Fibroblast of skin of left quadriceps (primary cell): ENCODE data around the gene PTPN2.
A peak's percentile ranks its signal among the peaks of the same experiment; 100 is the strongest.

Source experiments
- DNase-seq, 2 experiments: peaks; one replicate each; pipeline ENCODE4 v3.0.0-alpha.2; 2013; ENCODE audit warnings: low read depth in 2 of 2

The PTPN2 gene

GRCh38 chr18:12857991-12858544 is 26.0 kb downstream of the PTPN2 start:
- DNase-seq: no peak

GRCh38 chr18:12857215-12857905 is 26.7 kb downstream of the PTPN2 start:
- no peak for DNase-seq

- DNase-seq: no peak
Observed at GRCh38 chr18:12855916-12856315, 28.1 kb downstream of the PTPN2 start.

GRCh38 chr18:12852566-12853315 is 31.3 kb downstream of the PTPN2 start:
- DNase-seq: no peak

DNA sequence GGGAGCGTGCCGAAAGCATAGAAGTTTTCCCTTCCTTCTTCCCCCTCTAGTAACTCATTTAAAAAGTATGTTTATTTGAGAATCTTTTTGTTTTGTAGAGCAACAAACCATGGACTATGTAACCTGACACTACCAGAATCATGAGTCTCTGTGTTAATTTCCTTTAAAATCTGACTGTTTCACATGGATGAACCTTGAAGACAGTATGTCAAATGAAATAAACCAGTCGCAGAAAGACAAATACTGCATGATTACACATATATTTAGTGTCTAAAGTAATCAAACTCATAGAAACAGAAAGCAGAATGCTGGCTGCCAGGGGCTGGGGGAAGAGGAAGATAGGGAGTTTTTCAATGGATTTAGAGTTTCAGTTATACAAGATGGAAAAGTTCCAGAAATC is 32.3 kb downstream of the PTPN2 start:
- no peak for DNase-seq

DNA sequence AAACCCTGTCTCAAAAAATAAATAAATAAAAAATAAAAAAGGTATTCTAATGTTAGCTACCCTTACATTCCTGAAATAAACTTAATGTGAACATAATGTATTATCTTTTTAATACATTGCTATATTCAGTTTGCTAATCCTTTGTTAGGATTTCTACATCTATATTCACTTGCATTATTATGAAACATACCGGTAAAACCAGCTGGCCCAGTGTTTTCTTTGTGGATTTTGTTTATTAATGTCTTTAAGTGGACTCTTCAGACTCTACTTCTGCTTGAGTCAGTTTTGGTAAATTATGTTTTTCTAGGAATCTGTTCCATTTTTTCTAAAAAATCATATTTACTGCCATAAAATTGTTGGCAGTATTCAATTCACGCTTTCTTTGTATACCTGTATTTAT is 34.5 kb downstream of the PTPN2 start:
- no peak for DNase-seq

DNA sequence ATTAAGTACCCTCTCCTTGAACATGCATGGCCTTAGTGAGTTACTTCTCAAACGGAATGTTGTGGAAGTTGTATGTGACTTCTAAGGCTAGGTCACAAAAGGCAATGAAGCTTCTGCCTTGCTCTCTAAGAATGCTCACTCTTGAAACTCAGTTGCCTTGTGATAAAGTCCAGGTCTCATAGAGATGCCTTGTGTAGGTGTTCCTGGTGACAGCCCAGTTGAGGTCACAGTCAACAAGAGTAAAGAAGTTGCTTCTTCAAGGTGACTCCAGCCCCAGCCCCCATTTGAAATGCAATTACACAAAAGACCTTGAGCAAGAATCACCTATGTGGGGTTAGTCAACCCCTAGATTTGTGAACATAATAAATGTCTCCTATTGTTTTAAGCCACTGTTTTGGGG is 35.6 kb downstream of the PTPN2 start:
- DNase-seq: no peak

DNA sequence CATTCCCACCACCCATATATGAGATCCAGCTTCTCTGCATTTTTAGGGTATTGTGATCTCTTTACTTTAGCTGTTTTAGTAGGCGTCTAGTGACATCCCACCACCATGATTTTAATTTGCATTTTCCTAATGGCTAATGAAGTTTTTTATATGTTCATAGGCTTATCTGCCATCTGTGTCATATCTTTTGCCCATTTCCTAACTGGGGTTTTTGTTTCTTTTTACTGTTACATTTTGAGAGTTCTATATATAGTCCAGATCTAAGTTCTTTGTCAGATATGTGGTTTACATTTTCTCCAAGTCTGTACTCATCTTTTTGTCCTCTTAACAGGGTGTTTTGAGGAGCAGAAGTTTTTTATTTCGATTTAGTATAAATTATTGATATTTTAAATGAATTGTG is 39.6 kb downstream of the PTPN2 start:
- no peak for DNase-seq

DNA sequence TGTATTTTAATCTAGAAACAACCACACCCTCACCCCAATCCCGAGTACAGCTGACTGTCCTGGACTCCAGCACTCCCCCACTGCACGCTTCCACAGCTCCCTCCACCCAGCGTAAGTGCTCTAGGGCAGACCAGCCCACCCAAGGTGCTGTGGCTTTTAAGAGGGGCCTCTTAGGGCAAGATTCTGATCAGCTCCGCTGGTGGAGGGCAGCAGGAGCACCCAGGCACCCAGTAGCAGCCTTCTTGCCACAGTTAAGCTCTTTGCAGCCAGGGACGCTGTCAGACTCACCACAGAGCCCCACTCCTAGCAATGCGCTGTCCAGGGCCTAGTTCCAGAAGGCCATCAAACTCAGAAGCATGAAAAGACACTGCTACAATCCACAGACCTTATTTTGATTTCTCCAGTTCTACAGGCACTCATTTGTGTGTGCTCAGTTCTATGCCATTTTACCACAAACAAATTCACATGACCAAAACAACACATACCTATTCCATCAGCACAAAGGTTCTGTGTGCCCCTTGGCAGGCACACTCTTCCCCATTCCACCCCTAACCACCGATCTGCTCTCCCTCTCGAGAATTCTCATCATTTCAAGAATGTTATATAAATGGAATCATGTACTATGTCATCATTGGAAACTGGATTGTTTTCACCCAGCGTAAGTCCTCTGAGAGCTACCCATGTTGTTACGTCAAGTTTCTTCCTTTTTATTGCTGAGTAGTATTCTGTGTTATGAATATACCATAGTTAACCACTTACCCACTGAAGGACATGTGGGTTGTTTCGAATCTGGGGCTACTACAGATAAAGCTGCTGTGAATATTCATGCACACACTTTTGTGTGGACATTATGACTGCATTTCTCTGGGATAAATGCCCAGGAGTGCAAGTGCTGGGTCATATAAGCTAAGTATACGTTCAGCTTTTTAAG is 40.4 kb downstream of the PTPN2 start:
- no peak for DNase-seq

DNA sequence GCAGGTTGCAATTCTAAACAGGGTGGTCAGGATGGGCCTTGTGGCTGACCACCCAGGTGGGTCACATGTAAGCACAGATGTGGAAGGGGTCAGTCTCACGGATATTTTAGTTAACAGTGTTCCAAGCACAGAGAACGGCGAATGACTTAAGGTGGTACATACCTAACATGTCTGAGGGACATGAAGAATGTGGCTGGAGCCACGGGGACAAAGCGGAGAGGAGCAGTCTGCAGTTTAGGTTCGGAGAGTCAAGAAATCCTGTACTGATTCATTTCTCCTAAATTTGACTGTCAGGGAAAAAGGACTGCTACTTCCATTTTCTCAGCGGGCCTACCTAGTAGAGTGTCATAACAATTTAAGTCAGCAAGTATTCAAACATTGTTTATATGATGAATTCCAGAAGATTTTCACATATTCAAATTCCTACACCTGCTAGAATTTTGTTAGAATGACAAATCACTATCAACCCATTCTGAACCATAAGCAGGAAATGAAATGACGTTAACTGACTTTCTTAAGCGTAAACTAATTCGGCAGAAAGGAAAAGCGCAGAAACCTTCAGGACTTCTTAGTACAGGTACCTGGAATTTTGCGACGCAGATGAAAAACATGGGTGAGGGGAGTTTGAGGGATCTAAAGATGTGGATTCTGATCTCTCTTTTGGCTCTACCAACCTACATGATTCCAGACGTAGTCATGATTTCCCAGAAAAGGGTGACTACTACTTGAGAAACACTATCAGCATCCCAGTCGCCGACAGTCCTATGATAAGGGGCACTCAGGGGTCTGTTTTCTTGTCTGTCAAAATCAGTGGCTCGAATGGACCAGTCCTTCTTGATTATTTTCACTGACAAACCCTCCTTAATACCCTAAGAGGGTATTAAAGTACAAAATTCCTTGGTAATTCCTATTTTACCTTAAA is 41.3 kb downstream of the PTPN2 start:
- DNase-seq: no peak

GRCh38 chr18:12841070-12841469 is 43.0 kb downstream of the PTPN2 start:
- no peak for DNase-seq

GRCh38 chr18:12840382-12840781 is 43.7 kb downstream of the PTPN2 start:
- no peak for DNase-seq

- peak in 1 of 2 experiments; percentile 13 for DNase-seq
Observed at GRCh38 chr18:12839526-12840196, 44.4 kb downstream of the PTPN2 start.

- DNase-seq: no peak
Observed at GRCh38 chr18:12839057-12839525, 44.9 kb downstream of the PTPN2 start.

DNA sequence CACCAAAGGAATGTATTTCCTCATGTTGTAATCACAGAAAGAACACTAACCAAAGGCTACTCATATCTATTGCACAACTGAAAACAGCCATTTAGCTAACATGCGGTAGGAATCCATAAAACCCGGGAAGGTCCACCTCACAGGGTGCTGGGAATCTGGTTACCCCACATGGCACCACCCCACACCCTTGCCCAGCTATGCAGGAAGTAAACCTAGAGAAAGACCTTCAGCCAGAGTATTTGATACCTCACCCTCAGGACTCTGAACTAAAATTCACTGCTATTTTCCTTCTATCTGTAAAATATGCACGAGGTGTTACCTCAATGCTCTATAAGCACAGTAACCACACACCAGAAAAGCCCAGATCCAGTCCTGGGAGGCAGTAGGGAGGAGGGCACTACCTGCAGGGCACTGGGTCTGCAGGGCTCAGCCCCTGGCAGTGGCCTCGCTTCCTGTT is 45.8 kb downstream of the PTPN2 start:
- peak; percentile 87 for DNase-seq

DNA sequence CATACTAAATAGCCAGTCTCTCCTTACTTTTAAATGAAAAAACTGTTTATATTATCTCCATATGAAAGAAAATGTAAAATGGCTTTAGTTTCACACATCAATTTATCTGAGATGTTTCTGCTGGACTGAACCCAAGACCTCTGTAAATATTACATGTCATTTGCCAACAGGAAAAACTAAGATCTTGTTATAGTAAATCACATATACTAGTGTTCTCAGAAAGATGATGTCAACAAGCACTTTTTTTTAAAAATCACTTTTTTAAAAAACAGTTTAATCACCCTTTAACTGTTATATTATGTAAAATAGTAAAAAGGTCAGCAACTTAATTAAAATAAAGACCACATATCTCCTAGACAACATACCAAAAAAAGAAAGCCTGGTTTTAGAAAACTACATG is 46.3 kb downstream of the PTPN2 start:
- peak; percentile 37 to 44 for DNase-seq

- DNase-seq: no peak
Observed at GRCh38 chr18:12836551-12836950, 47.5 kb downstream of the PTPN2 start.

- no peak for DNase-seq
Observed at GRCh38 chr18:12828116-12829051, 55.7 kb downstream of the PTPN2 start.

DNA sequence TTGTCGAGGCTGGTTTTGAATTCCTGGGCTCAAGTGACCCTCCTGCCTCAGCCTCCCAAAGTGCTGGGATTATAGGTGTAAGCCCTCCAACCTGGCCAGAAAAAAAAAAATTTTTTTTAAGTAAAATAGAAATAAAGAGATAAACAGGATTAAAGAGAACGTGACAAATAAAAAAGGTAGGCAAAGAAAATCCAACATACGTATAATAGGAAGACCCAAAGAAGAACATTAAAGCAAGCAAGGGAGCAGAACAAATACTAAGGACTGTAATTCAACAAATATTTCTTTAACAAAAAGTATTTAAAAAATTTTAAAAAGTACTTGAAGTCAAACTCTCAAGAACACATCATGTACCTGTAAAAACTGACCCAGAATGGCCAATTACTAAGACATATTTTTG is 56.4 kb downstream of the PTPN2 start:
- DNase-seq: no peak
